HG03469 (cell line): Measurements from ENCODE around the gene ZZZ3.
"Not testable (repeated sequence)": the region's sequence is repeated elsewhere in the genome, so short reads cannot be mapped to it uniquely, and the experiment has no call there.

Source experiments
- ATAC-seq: cut with Tn5 transposase; IDR thresholded peaks from one replicate; pipeline ENCODE4 v1.9.1; 2021; ENCODE audit warnings: mild to moderate bottlenecking, moderate library complexity, moderate number of reproducible peaks; ENCODE audit not compliant: unreplicated experiment

ZZZ3 gene

DNA sequence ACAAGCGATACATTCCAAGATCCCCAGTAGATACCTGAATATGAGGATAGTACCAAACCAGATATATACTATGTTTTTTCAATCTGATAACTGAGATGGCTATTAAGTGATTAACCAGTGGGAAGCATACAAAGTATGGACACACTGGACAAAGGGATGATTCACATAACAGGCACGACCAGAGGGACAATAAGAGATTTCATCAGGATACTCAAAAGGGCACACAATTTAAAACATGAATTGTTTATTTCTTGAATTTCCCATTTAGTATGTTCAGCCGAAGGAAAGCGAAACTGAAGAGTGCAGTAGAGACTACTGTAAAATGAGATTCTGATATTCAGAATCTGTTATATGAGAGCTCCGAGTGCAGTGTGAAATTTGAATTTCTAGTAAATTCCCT lies 10.6 kb downstream of the ZZZ3 start:
- ATAC-seq: no peak

DNA sequence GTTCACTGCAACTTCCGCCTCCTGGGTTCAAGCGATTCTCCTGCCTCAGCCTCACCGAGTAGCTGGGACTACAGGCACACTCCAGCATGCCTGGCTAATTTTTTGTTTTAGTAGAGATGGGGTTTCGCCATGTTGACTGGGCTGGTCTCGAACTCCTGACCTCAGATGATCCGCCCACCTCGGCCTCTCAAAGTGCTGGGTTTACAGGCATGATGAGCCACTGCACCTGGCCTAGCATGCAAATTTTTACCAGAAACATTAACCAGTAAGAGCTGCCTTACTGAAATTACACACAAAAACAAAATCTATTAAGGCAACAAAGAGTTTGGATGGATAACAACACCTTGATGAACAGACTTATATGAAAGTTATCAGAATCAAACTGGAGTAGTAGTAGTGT lies 12.1 kb downstream of the ZZZ3 start:
- no peak for ATAC-seq

DNA sequence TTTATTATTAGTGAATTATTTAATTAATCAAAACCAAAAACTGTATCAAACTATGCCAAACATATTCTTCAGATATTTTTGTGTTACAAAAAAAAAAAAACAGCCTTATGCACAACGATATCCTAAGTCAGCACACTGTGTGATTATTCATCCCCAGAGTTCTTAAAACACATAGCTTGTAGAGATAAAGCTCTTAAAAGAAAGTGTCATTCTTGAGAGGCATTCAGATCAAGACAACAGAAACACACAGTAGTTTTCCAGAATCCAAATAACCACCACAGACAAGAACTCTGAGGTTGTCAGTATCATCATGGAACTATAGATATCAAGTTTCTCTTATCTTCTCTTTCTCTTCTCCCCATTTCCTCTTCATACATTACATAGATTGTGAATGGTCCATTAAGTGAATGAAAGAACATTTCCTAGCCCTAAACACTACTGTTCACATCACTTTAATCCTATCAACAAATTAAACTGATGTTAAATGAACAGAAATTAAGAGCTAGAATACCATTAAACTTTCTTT lies 13.5 kb downstream of the ZZZ3 start:
- no peak for ATAC-seq

DNA sequence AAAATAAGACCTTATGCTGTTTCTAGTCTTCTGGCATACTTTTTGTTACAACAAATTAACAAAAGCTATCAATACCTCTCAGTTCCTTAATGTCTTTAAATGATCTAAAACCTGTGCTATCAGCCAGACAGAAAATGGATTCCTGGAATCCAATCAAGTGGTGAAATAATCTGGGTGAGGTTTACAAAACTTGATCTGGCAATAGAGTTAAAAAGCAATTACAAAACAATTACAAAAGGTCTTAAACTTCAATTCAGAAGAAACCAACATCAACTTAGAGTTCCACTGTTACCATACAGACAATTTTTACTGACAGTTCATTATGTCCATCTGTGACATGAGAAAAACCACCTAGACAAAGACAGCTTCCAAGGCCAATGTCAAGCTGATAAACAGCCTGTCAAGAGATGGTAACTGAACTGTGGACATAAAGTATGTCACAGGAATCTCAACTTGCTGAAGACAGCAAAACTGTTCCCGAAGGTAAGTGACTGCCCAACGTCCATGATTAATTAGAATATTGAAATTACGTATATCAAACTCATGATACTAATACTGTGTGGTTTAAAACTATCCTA lies 17.4 kb downstream of the ZZZ3 start:
- ATAC-seq: no peak

DNA sequence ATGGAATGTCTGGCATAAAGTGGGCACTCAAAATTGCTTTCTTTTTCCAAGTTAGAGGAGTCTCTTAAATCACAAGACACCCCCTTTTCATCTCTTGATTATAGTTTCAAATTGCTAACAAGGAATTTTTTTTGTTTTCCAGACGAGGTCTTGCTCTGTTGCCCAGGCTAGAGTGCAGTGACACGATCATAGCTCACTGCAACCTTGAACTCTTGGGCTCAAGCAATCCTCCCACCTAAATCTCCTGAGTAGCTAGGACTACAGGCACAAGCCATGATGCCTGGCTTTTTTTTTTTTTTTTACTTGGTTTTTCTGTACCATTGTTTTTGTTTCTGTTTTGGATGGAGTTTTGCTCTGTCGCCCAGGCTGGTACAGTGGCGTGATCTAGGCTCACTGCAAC lies 20.8 kb downstream of the ZZZ3 start:
- ATAC-seq: no peak

DNA sequence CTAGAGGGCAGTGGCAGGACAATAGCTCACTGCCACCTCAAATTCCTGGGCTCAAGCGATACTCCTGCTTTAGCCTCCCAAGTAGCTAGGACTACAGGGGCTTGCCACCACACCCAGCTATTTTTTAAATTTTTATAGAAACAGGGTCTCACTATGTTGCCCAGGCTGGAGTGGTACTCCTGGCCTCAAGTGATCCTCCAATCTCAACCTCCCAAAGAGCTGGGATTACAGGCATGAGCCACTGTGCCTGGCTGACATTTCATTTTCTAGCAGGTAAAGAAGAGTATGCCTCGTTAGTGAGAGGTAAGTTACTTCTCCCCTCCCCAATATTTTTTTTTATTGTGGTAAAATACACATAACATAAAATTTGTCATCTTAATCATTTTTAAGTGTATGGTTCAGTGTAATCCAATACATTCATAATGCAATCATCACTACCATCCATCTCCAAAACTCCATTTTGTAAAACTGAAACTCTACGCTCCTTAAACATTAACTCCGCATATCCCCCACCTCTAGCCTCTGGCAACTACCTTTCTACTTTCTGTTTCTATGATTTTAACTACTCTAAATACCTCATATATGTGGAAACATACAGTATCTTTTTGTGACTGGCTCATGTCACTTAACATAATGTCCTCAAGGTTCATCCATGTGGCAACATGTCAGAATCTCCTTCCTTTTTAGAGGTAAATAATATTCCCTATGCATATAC lies 22.4 kb downstream of the ZZZ3 start:
- no peak for ATAC-seq

DNA sequence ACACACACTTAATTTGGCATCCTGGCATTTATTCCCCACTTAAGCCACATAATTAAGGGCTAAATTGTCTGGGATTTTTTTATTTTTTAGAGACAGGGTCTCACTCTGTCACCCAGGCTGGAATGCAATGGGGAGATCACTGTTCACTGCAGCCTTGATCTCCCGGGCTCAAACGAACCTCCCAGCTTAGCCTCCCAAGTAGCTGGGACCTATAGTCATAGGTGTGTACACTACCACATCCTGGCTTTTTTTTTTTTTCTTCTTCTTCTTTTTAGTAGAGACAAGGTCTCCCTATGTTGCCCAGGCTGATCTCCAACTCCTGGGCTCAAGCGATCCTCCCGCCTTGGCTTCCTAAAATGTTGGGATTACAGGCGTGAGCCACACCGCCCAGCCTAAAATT lies 24.2 kb downstream of the ZZZ3 start:
- ATAC-seq: no peak

DNA sequence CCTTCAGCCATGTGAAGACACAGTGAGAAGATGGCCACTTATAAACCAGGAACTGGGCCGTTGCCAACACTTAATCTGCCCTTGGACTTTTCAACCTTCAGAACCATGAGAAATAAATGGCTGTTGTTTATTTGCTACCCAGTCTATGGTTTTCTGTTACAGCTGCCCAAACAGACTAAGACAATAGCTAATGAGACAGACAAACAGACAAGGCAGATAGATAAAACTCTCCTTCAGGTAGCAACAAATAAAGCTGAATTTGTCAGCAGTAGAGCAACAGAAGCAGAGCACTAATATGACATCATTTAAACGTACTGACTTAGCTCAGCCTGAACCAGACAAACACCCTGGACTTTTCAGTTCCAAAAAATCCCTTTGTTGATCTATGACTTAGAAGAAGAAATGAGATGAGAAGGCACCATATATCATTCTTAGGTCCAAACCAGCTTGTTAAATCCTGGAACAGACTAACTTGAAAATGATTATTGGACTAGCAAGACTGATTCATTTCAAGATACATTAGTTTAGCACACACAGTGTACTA lies 27.0 kb downstream of the ZZZ3 start:
- no peak for ATAC-seq

DNA sequence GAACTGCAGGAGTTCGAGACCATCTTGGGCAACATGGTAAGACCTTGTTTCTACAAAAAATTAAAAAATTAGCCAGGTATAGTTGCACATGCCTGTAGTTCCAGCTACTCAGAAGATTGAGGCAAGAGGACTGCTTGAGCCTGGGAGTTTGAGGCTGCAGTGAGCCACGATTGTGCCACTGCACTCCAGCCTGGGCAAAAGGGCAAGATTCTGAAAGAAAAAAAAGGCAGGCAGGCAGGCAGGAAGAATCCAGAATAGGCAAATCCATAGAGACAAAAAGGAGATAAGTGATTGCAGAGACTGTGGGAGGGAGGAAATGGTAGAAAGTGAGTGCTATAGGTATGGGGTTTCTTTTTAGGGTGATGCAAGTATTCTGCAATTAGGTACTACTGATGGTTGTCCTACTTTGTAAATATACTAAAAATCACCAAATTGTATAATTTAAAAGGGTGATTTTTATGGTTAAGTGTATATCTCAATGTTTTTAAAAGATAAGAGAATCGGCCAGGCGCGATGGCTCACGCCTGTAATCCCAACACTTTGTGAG lies 29.4 kb downstream of the ZZZ3 start:
- no peak for ATAC-seq

DNA sequence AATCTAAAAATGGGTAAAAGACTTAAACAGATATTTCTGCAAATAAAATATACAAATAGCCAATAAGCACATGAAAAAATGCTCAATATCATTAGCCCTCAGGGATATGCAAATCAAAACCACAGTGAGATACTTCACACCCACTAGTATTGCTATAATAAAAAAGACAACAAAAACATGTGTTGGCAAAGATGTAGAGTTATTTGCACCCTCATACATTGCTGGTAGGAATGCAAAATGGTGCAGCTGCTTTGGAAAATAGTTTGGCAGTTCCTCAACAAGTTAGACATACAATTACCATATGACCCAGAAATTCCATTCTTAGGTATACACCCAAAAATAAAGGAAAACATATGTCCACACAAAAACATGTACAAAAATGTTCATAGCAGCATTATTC lies 30.2 kb downstream of the ZZZ3 start:
- ATAC-seq: no peak

DNA sequence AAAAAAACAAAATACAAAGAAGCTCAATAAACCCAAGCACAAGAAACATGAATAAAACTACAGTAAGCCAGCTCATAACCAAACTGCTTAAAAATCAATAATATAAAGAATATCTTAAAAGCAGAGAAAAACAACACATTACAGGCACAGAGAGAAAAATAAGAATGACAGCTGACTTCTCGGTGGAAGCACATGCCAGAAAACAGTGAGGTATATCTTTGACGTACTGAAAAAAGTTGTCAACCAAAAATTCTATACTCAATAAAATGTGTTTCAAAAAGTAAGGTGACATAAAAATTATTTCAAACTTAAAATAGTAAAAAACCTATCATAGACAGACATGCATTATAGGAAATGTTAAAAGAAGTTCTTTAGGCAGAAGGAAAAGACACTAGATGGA lies 33.3 kb downstream of the ZZZ3 start:
- no peak for ATAC-seq

DNA sequence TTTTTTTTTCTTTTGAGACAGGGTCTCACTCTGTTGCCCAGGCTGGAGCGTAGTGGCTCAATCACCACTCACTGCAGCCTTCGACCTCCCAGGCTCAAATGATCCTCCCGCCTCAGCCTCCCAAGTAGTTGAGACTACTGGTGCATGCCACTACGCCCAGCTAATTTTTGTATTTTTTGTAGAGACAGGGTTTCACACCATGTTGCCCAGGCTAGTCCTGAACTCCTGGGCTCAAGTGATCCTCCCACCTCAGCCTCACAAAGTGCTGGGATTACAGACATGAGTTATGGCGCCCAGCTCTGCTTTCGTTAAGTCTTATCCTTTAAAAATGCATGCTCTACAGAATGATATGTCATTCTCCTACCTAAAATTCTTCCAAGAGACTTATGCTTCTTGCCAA lies 36.2 kb downstream of the ZZZ3 start:
- ATAC-seq: not testable (repeated sequence)

DNA sequence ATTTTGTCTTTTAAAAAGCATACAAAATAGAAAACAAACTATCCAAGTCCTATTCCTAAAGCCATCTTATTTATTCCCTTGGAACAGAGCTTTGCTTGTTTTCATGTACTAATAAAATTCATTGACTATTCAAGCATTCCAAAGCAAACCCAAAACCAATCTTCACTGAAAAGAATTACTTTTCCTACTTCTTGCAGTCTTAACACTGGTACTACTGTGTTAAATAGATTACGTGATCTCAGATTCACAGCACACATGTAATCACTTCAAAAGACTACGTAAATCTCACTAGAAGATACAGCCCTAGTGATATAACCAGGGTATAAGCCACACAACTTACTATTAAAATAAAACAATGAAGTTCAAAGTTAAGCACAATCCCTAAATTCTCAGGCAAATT lies 39.0 kb downstream of the ZZZ3 start:
- ATAC-seq: no peak

DNA sequence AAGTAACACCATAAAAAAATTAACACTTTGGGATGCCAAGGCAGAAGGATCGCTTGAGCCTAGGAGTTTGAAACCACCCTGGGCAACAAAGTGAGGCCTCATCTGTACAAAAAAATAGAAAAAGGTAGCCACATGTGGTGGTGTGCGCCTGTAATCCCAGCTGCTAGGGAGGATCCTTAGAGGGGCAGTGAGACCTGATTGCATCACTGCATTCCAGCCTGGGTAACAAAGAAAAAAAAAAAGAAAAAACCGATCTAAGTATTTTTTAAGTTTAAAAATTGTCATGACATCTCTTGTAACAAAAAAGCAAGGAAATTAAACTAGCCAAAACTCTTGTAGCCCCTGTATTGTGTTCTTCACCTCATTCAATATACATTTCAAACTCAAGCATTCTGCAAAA lies 39.5 kb downstream of the ZZZ3 start:
- ATAC-seq: no peak

DNA sequence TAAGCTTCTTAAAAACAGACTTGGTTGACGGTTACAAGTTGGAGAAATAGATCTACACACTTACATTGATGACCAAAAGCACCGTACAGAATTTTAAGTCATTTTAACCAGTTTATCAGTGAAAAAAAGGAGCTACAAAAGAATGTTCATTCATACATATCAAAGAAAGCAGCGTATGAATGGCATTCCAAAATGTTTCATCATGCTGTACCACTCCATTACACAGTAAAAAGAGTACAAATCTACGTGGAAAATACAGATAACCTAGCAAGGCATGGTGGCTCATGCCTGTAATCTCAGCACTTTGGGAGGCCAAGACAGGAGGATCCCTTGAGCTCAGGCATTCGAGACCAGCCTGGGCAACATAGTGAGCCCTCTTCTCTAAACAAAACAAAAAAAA lies 40.3 kb downstream of the ZZZ3 start:
- no peak for ATAC-seq

DNA sequence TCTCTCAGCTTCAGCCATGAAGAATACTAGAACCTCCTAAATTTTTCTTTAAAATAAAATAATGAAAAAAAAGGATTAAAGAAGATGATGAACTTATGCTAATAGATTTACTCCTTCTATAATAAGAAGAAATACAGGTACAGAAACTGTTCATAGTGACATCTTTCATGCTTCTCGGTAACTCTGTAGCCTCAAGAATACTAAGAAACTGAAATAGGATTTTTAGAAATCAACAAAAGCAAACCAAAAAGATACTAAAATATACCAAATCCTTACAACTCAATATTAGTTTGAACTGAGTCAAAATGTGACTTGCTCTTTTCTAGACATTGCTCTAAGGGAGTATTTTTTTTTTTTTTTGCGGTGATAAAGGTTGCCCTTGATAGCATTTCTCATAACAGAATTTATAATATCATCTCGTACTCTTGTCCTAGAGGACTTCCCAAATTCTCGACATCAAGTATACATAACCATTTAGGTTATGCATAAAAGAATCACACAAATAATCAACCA lies 42.8 kb downstream of the ZZZ3 start:
- no peak for ATAC-seq

DNA sequence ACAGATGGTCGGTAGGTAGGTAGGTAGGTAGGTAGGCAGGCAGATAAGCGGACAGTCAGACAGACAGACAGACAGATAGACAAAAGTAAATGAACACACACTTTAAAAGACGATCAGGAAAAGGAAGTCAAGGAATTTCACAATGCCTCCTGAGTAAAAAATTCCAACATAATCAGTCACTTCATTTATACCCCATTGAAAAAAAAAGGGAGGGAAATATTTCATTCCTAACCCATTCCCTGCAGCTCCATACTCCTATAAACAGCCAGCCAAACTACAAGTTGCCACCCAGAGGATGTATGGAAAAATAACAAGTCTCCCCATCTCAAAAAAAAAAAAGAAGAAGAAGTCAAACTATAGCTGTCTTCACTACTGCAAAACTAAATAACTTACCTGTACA lies 43.4 kb downstream of the ZZZ3 start:
- ATAC-seq: no peak

DNA sequence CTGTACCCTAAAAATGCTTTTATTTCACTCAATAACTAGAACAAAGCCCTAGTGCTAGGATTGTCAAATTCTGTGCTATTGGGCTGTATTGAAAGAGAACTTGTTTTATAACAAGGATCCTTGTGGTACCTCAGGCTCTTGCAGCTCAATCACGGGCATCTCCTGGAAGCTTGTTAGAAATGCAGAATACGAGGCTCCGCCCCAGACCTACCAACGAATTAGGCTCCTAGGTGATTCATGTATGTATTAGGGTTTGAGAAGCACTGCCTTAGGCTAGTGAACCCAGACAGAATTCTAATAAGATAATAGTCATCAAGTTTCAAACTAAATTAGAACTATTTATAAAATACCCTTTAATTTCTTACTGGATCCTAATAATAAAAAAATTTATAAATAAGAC lies 45.6 kb downstream of the ZZZ3 start:
- no peak for ATAC-seq
